Islet of Langerhans (tissue), 1 donor: ENCODE results near the gene AK8.
"Not testable (repeated sequence)": the region's sequence is repeated elsewhere in the genome, so short reads cannot be mapped to it uniquely, and the experiment has no call there.

Experiments used
- FAIRE-seq: peaks from one replicate; lab custom pipeline; 2011; peaks lifted over from hg19 to GRCh38; lab: Jason Lieb, UNC

AK8 gene

GRCh38 chr9:132742821-132743311 is 135.2 kb downstream of the AK8 start:
- FAIRE-seq: no peak

- FAIRE-seq: no peak
These were observed 137.4 kb downstream of the AK8 start for GRCh38 chr9:132740526-132741309.

- FAIRE-seq: no peak
These were observed 138.3 kb downstream of the AK8 start for GRCh38 chr9:132739710-132740310.

- no peak for FAIRE-seq
These were observed 144.7 kb downstream of the AK8 start for GRCh38 chr9:132733260-132733815.

GRCh38 chr9:132732326-132733259 is 145.5 kb downstream of the AK8 start:
- no peak for FAIRE-seq

- no peak for FAIRE-seq
These were observed 146.9 kb downstream of the AK8 start for GRCh38 chr9:132731230-132731629.

GRCh38 chr9:132730054-132731033 is 147.7 kb downstream of the AK8 start:
- no peak for FAIRE-seq

GRCh38 chr9:132729235-132729890 is 148.7 kb downstream of the AK8 start:
- FAIRE-seq: no peak

- no peak for FAIRE-seq
These were observed 149.6 kb downstream of the AK8 start for GRCh38 chr9:132728497-132728896.

- no peak for FAIRE-seq
These were observed 150.0 kb downstream of the AK8 start for GRCh38 chr9:132728071-132728470.

- FAIRE-seq: no peak
These were observed 151.4 kb downstream of the AK8 start for GRCh38 chr9:132726576-132727130.

GRCh38 chr9:132725306-132725705 is 152.8 kb downstream of the AK8 start:
- no peak for FAIRE-seq

GRCh38 chr9:132723809-132724208 is 154.3 kb downstream of the AK8 start:
- no peak for FAIRE-seq

- no peak for FAIRE-seq
These were observed 155.5 kb downstream of the AK8 start for GRCh38 chr9:132722564-132723065.

- no peak for FAIRE-seq
These were observed 156.4 kb downstream of the AK8 start for GRCh38 chr9:132721661-132722060.

GRCh38 chr9:132718381-132718928 is 159.6 kb downstream of the AK8 start:
- not testable (repeated sequence) for FAIRE-seq

- no peak for FAIRE-seq
These were observed 160.6 kb downstream of the AK8 start for GRCh38 chr9:132717326-132717945.

- no peak for FAIRE-seq
These were observed 162.1 kb downstream of the AK8 start for GRCh38 chr9:132716007-132716406.

GRCh38 chr9:132712753-132713152 is 165.3 kb downstream of the AK8 start:
- no peak for FAIRE-seq
